PFSK-1 (cell line): ENCODE measurements around the gene CLEC2A.

Experiments used
- FOXP2 ChIP-seq: optimal IDR thresholded peaks from 2 replicates; pipeline ENCODE3; 2011; ENCODE audit warnings: borderline replicate concordance, control low read depth, inconsistent platforms; ENCODE audit not compliant: insufficient read depth; ENCODE audit errors: extremely low read length, extremely low read depth
- POLR2AphosphoS5 ChIP-seq: IDR thresholded peaks from 2 replicates; pipeline ENCODE4 v1.6.1; 2012; ENCODE audit warnings: low read depth, mild to moderate bottlenecking, control low read depth, low read length, moderate library complexity
- SIN3A ChIP-seq: IDR thresholded peaks from 2 replicates; pipeline ENCODE4 v1.6.1; 2012; ENCODE audit warnings: mild to moderate bottlenecking, low read length, moderate library complexity, borderline replicate concordance; ENCODE audit not compliant: insufficient read depth
- TAF1 ChIP-seq: IDR thresholded peaks from 2 replicates; pipeline ENCODE4 v1.6.1; 2012; ENCODE audit warnings: low read length, control low read depth, borderline replicate concordance; ENCODE audit not compliant: insufficient read depth
- TF ChIP-seq, protein P1 (sequence below), 2 experiments: IDR thresholded peaks; 2 replicates each; pipeline versions ENCODE4 v1.6.1 to v1.8.0; 2011 to 2012; ENCODE audit warnings: low read depth in 2 of 2, low read length in 2 of 2, control low read depth in 1 of 2, inconsistent platforms in 1 of 2, mild to moderate bottlenecking in 1 of 2, moderate library complexity in 1 of 2; ENCODE audit not compliant: insufficient read depth in 1 of 2

Gene CLEC2A

DNA sequence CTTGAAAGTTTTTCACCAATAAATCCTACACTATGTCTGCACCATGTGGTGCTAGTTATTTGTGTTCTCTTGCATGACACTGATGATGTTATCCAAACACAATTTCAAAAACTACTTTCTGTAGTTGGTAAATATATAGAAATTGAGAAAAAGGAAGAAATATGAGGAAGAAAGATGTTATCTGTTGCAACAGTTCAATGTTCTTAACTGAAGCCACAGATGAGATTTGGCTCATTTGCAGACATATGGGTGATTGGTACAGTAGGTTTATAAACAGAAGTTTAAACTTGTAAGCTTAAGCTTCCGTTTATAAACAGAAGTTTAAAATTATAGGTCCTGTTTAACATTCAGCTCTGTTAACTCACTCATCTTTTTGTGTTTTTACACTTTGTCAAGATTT lies 39.0 kb upstream of the CLEC2A start, which contains the start of gene CLEC12A:
Gene CLEC12A (plus strand): TSS at position 229 of the 400 bp plus-strand sequence. CDS start 188 bp downstream, outside the sequence.
- no peak for TF ChIP-seq SIN3A
- TF ChIP-seq FOXP2, result no peak
- no peak for TF ChIP-seq TAF1
- no peak for TF ChIP-seq POLR2AphosphoS5
- TF ChIP-seq, protein P1, sequence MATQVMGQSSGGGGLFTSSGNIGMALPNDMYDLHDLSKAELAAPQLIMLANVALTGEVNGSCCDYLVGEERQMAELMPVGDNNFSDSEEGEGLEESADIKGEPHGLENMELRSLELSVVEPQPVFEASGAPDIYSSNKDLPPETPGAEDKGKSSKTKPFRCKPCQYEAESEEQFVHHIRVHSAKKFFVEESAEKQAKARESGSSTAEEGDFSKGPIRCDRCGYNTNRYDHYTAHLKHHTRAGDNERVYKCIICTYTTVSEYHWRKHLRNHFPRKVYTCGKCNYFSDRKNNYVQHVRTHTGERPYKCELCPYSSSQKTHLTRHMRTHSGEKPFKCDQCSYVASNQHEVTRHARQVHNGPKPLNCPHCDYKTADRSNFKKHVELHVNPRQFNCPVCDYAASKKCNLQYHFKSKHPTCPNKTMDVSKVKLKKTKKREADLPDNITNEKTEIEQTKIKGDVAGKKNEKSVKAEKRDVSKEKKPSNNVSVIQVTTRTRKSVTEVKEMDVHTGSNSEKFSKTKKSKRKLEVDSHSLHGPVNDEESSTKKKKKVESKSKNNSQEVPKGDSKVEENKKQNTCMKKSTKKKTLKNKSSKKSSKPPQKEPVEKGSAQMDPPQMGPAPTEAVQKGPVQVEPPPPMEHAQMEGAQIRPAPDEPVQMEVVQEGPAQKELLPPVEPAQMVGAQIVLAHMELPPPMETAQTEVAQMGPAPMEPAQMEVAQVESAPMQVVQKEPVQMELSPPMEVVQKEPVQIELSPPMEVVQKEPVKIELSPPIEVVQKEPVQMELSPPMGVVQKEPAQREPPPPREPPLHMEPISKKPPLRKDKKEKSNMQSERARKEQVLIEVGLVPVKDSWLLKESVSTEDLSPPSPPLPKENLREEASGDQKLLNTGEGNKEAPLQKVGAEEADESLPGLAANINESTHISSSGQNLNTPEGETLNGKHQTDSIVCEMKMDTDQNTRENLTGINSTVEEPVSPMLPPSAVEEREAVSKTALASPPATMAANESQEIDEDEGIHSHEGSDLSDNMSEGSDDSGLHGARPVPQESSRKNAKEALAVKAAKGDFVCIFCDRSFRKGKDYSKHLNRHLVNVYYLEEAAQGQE (IDR thresholded peaks at IDR 0.05; ENCODE audit: insufficient read depth in 1 of 2, low read depth in 2 of 2, low read length in 2 of 2), result no peak

DNA sequence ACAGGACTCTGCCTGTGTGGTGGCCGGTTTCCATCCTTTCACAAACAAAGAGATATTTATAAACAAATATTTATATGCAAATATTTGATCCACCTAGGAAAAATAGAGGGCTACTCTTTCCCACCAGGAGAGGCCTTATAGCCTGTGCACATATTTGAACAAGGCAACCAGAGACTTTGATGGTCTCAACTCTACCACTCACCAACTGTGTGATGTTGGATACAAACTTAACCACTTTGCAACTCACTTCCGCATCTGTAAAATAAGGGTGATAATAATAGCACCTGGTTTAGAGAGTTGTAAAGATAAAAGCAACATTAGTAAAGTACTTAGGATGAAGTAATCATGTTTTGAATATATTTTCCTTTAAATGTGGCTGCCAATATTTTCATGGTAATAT lies 37.5 kb upstream of the CLEC2A start:
- no peak for TF ChIP-seq FOXP2
- no peak for TF ChIP-seq SIN3A
- no peak for TF ChIP-seq TAF1
- no peak for TF ChIP-seq POLR2AphosphoS5
- TF ChIP-seq, protein P1 (IDR thresholded peaks at IDR 0.05; ENCODE audit: insufficient read depth in 1 of 2, low read depth in 2 of 2, low read length in 2 of 2), result no peak

DNA sequence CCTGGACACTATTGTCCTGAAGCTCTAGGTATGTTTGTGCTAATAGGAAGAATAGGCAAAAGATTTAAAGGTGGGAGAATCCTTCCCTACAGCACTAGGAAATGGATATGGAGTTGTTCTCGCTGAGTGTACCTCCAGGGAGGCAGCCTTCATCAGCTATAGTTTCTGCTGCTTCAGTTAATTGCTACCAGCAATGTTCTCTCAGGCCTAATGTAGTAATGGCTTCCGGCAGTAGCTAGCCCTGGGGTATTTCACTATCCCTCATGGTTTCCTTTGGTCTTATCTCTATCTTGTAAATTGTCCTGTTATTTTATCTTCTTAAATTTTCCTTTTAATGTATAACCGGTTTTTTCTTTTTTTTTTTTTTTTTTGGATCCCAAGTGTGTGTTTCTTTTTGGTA lies 29.7 kb upstream of the CLEC2A start:
- TF ChIP-seq POLR2AphosphoS5 (no peak), SIN3A (no peak), FOXP2 (no peak), TAF1 (no peak)
- TF ChIP-seq, protein P1 (IDR thresholded peaks at IDR 0.05; ENCODE audit: insufficient read depth in 1 of 2, low read depth in 2 of 2, low read length in 2 of 2), result no peak

DNA sequence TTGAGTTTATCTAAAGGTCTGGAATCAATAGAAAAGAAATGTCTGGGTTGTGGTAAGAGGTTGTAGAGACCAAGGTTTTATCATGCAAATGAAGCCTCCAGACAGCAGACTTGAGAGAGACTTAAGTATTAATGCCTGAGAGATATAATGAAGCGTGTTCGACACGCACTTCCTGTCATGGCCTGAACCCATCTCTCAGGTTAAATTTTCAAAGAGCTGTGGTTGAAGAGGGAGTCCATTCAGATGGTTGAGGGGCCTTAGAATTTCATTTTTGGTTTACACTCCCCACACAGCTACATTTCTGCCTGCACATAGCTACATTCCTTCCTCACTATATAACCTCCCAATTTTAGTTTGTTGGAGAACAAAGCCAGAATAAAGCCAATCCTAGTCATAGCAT lies 28.9 kb upstream of the CLEC2A start:
- TF ChIP-seq POLR2AphosphoS5 (no peak), FOXP2 (no peak), SIN3A (no peak), TAF1 (no peak)
- TF ChIP-seq, protein P1 (IDR thresholded peaks at IDR 0.05; ENCODE audit: insufficient read depth in 1 of 2, low read depth in 2 of 2, low read length in 2 of 2), result no peak

DNA sequence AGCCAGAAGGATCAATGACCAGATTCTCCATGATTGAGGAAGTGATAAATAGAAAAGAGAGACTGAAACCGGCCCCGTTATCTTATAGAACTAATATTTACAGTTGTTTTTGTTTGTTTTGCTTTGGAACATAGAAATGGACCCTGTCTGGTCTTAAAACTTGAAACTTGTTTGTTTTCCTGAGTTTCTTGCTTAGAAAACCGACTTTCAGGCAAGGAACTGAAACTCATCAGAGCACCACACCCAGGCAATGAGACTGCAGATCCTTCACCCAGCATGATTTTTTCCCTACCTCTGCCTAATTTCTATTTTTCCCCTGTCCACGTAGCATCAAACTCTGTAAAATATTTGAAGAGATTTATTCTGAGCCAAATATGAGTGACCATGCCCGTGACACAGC lies 28.4 kb upstream of the CLEC2A start:
- no peak for TF ChIP-seq FOXP2
- no peak for TF ChIP-seq SIN3A
- TF ChIP-seq, protein P1 (IDR thresholded peaks at IDR 0.05; ENCODE audit: insufficient read depth in 1 of 2, low read depth in 2 of 2, low read length in 2 of 2), result no peak
- TF ChIP-seq TAF1, result no peak
- no peak for TF ChIP-seq POLR2AphosphoS5
